ENCODE measurements around the gene ZBTB38.

DNA sequence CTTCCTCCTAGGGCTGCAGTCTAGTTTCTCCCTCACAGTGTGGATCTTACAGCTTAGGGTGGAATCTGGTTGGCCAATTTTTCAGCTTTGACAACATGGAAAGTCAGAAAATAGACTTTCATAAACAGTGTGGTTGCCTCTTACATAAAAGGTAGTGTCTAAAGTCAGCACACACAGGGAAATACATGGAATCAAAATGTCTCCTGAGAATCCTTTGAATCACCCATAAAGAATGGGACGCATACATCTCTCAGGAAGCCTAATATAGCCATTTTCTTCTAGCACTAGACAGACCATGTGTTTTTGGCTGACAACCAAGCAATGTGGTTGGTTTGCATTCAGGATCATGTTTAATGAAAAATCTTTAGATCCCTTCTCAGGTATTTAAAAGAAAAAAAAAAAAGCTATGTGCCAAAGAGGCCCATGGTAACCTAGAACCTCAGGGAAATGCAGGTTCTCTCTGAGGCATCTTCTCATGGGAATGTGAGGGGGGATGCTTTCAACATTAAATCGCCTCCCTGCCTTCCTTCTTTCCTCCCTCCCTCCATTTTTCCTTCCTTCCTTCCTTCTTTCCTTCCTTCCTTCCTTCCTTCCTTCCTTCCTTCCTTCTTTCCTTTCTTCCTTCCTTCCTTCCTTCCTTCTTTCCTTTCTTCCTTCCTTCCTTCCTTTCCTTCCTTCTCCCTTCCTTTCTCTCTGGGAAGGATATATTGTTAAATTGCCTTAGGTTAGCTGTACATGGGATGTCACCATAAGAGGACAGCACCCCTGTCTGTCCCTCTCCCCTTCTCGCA is 34.3 kb upstream of the ZBTB38 start:
- TF ChIP-seq EP300 (IDR thresholded peaks at IDR 0.05) = no peak
- TF ChIP-seq, protein P1, sequence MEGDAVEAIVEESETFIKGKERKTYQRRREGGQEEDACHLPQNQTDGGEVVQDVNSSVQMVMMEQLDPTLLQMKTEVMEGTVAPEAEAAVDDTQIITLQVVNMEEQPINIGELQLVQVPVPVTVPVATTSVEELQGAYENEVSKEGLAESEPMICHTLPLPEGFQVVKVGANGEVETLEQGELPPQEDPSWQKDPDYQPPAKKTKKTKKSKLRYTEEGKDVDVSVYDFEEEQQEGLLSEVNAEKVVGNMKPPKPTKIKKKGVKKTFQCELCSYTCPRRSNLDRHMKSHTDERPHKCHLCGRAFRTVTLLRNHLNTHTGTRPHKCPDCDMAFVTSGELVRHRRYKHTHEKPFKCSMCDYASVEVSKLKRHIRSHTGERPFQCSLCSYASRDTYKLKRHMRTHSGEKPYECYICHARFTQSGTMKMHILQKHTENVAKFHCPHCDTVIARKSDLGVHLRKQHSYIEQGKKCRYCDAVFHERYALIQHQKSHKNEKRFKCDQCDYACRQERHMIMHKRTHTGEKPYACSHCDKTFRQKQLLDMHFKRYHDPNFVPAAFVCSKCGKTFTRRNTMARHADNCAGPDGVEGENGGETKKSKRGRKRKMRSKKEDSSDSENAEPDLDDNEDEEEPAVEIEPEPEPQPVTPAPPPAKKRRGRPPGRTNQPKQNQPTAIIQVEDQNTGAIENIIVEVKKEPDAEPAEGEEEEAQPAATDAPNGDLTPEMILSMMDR (IDR thresholded peaks at IDR 0.05) = no peak

Data from tibial nerve (tissue), 4 donors.